Neural crest cell (in vitro differentiated cells): ENCODE measurements around the gene C1orf94. TPM values are rescaled to one million over a fixed set of nuclear protein-coding genes. Genes with fewer than 3 reads are reported as not detected.
A peak's percentile ranks its signal among the peaks of the same experiment; 100 is the strongest.
"Not testable (repeated sequence)": the region's sequence is repeated elsewhere in the genome, so short reads cannot be mapped to it uniquely, and the experiment has no call there.

ENCODE experiments used
- DNase-seq: peaks from one replicate; pipeline ENCODE4 v3.0.0; 2021; ENCODE audit warnings: low read depth, mixed read lengths, low spot score
- H3K27ac Mint-ChIP-seq: one replicate; pipeline ENCODE4 v1.8.0; 2021; ENCODE audit warnings: mild to moderate bottlenecking, mixed read lengths; ENCODE audit not compliant: unreplicated experiment
- H3K27me3 Mint-ChIP-seq: 2 replicates; pipeline ENCODE4 v1.8.0; 2021; ENCODE audit warnings: low read depth, mild to moderate bottlenecking, mixed read lengths
- H3K36me3 Mint-ChIP-seq: 2 replicates; pipeline ENCODE4 v1.8.0; 2021; ENCODE audit warnings: low read depth, mild to moderate bottlenecking, mixed read lengths
- H3K4me1 Mint-ChIP-seq: 2 replicates; pipeline ENCODE4 v1.8.0; 2021; ENCODE audit warnings: mixed read lengths
- H3K4me3 Mint-ChIP-seq: one replicate; pipeline ENCODE4 v1.8.0; 2021; ENCODE audit warnings: mild to moderate bottlenecking, mixed read lengths
- H3K9me3 Mint-ChIP-seq: 2 replicates; pipeline ENCODE4 v1.8.0; 2021; ENCODE audit warnings: mixed read lengths
- total RNA-seq: library from RNA; stranded (reverse); gene quantifications from 2 replicates; pipeline ENCODE4 v1.2.1, GENCODE V29; 2021
- TF ChIP-seq, protein P1 (sequence below): fragments of 200-600 bp; sonication (generic); conservative IDR thresholded peaks from 2 replicates; pipeline ENCODE4 v1.5.0; 2021; ENCODE audit warnings: antibody characterized with exemption, mild to moderate bottlenecking

The C1orf94 gene
- total RNA-seq, 1 donor from 2014 or later: not detected

GRCh38 chr1:34166191-34166624, 10.5 kb upstream of the C1orf94 start:
- peak; percentile 2 for DNase-seq
- H3K27ac Mint-ChIP-seq: no peak overlapping the region
- peak overlapping the region; percentile 83 for H3K4me3 Mint-ChIP-seq
- TF ChIP-seq, protein P1, sequence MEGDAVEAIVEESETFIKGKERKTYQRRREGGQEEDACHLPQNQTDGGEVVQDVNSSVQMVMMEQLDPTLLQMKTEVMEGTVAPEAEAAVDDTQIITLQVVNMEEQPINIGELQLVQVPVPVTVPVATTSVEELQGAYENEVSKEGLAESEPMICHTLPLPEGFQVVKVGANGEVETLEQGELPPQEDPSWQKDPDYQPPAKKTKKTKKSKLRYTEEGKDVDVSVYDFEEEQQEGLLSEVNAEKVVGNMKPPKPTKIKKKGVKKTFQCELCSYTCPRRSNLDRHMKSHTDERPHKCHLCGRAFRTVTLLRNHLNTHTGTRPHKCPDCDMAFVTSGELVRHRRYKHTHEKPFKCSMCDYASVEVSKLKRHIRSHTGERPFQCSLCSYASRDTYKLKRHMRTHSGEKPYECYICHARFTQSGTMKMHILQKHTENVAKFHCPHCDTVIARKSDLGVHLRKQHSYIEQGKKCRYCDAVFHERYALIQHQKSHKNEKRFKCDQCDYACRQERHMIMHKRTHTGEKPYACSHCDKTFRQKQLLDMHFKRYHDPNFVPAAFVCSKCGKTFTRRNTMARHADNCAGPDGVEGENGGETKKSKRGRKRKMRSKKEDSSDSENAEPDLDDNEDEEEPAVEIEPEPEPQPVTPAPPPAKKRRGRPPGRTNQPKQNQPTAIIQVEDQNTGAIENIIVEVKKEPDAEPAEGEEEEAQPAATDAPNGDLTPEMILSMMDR: no peak
- H3K36me3 Mint-ChIP-seq: peaks cover 2% of the 10 kb centered on the region
- H3K9me3 Mint-ChIP-seq: no peaks in the 10 kb centered on the region
- peaks cover 28% of the 10 kb centered on the region for H3K4me1 Mint-ChIP-seq
- peaks cover 97% of the 10 kb centered on the region for H3K27me3 Mint-ChIP-seq

- Mint-ChIP-seq H3K4me3 (peak overlapping the region; percentile 83), H3K27me3 (peaks cover 97% of the 10 kb centered on the region), H3K9me3 (no peaks in the 10 kb centered on the region), H3K27ac (no peak overlapping the region), H3K36me3 (peaks cover 2% of the 10 kb centered on the region), H3K4me1 (peaks cover 28% of the 10 kb centered on the region)
- peak; percentile 3 for DNase-seq
- TF ChIP-seq, protein P1: no peak
Observed at GRCh38 chr1:34166625-34167361, 9.9 kb upstream of the C1orf94 start.

GRCh38 chr1:34167389-34167788, 9.3 kb upstream of the C1orf94 start:
- H3K4me3 Mint-ChIP-seq: no peak overlapping the region

GRCh38 chr1:34175744-34176143, 963 bp upstream of the C1orf94 start:
- H3K27me3 Mint-ChIP-seq: peaks cover 75% of the 10 kb centered on the region
- no peaks in the 10 kb centered on the region for H3K4me1 Mint-ChIP-seq
- H3K4me3 Mint-ChIP-seq: no peak overlapping the region
- no peaks in the 10 kb centered on the region for H3K9me3 Mint-ChIP-seq
- H3K36me3 Mint-ChIP-seq: no peaks in the 10 kb centered on the region
- no peak for DNase-seq
- no peak overlapping the region for H3K27ac Mint-ChIP-seq
- TF ChIP-seq, protein P1: no peak

More at GRCh38 chr1:34167389-34167788, 9.3 kb upstream of the C1orf94 start:
- peaks cover 28% of the 10 kb centered on the region for H3K4me1 Mint-ChIP-seq
- DNase-seq: no peak
- TF ChIP-seq, protein P1: no peak
- no peaks in the 10 kb centered on the region for H3K9me3 Mint-ChIP-seq
- peaks cover 2% of the 10 kb centered on the region for H3K36me3 Mint-ChIP-seq
- peaks cover 97% of the 10 kb centered on the region for H3K27me3 Mint-ChIP-seq
- H3K27ac Mint-ChIP-seq: no peak overlapping the region

DNA sequence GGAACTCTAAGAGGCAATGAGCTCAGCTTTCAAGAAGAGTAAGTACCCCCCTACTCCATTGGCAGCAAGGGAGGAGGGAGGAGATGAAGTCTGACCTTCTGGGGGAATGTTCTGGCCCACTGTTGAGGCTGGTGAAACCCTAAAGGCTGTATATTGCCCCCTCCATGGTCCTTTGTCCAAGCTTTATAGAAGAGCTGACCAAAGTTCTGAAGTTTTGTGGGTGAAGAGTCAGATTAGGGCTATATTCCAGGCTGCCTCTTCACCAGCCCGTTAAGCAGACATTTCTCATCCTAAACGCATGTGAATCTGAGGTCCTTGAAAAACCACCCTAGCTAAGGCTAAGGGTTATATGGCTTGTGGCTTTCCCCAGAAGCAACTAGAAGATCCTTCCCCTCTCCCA, 1.4 kb downstream of the C1orf94 start:
- Mint-ChIP-seq H3K9me3 (no peaks in the 10 kb centered on the region), H3K4me1 (no peaks in the 10 kb centered on the region), H3K36me3 (no peaks in the 10 kb centered on the region), H3K4me3 (no peak overlapping the region), H3K27me3 (peaks cover 67% of the 10 kb centered on the region), H3K27ac (no peak overlapping the region)
- no peak for DNase-seq
- TF ChIP-seq, protein P1: no peak

- not testable (repeated sequence) for H3K27ac Mint-ChIP-seq, H3K36me3 Mint-ChIP-seq, H3K4me1 Mint-ChIP-seq, H3K9me3 Mint-ChIP-seq, DNase-seq, H3K4me3 Mint-ChIP-seq
- peaks cover 58% of the 10 kb centered on the region for H3K27me3 Mint-ChIP-seq
Observed at GRCh38 chr1:34183381-34183780, 6.7 kb downstream of the C1orf94 start.
